OCI-LY7 (cell line): ENCODE measurements around the gene UNC5A. TPM values are rescaled to one million over a fixed set of nuclear protein-coding genes. Genes with fewer than 3 reads are reported as not detected.

Experiments
- BruUV-seq: library from RNA; stranded (reverse); fragments of 400-500 nt; replicated peaks from 2 replicates; lab custom pipeline; 2021; lab: Mats Ljungman, UMichigan
- CTCF ChIA-PET: fragments of 300-600 bp; sonication (Branson Sonifier 250); formaldehyde crosslinking; loops from one replicate; lab custom pipeline; 2022; ENCODE audit warnings: antibody characterized with exemption; ENCODE audit not compliant: unreplicated experiment; lab: Charles Lee
- POLR2A ChIA-PET: fragments of 300-600 bp; sonication (Branson Sonifier 250); formaldehyde crosslinking; loops from one replicate; lab custom pipeline; 2022; ENCODE audit warnings: antibody characterized with exemption; lab: Charles Lee
- DNase-seq: peaks from one replicate; pipeline ENCODE4 v3.0.0-alpha.2; 2015; ENCODE audit warnings: low spot score
- H2AFZ ChIP-seq: fragments of 200-600 bp; sonication (generic), shearing (Covaris generic); 2 replicates; pipeline ENCODE4 v1.6.1; 2014; ENCODE audit warnings: mild to moderate bottlenecking, antibody characterized with exemption, low read length, moderate library complexity
- H3K27ac ChIP-seq: fragments of 200-600 bp; sonication (generic); 2 replicates; pipeline ENCODE4 v1.5.1; 2014; ENCODE audit warnings: mixed run types, low read depth, mild to moderate bottlenecking, moderate library complexity, low read length, inconsistent platforms; ENCODE audit not compliant: poor library complexity, severe bottlenecking
- H3K36me3 ChIP-seq: fragments of 200-600 bp; sonication (generic); 2 replicates; pipeline ENCODE4 v1.6.1; 2014; ENCODE audit warnings: mild to moderate bottlenecking, antibody characterized with exemption, low read length, moderate library complexity, mixed read lengths; ENCODE audit not compliant: insufficient read depth
- H3K4me1 ChIP-seq: fragments of 200-600 bp; sonication (generic); 2 replicates; pipeline ENCODE4 v1.5.1; 2014; ENCODE audit warnings: mild to moderate bottlenecking, low read length; ENCODE audit not compliant: insufficient read depth, poor library complexity, severe bottlenecking
- H3K4me2 ChIP-seq: fragments of 200-600 bp; sonication (generic); 2 replicates; pipeline ENCODE4 v1.6.1; 2014; ENCODE audit warnings: mild to moderate bottlenecking, low read length
- H3K4me3 ChIP-seq: fragments of 200-600 bp; sonication (generic); 2 replicates; pipeline ENCODE4 v1.5.1; 2014; ENCODE audit warnings: mild to moderate bottlenecking, low read depth, low read length; ENCODE audit not compliant: poor library complexity, severe bottlenecking
- H3K79me2 ChIP-seq: fragments of 200-600 bp; sonication (generic); 2 replicates; pipeline ENCODE4 v1.6.1; 2016; ENCODE audit warnings: low read depth, mild to moderate bottlenecking, low read length, moderate library complexity, mixed read lengths; ENCODE audit not compliant: insufficient read depth
- H3K9me2 ChIP-seq: fragments of 200-600 bp; sonication (generic); 2 replicates; pipeline ENCODE4 v1.6.1; 2016; ENCODE audit warnings: mild to moderate bottlenecking, low read length, mixed read lengths; ENCODE audit not compliant: insufficient read depth
- H3K9me3 ChIP-seq: fragments of 200-600 bp; sonication (generic); 2 replicates; pipeline ENCODE4 v1.6.1; 2014; ENCODE audit warnings: mild to moderate bottlenecking, mixed run types, low read length, mixed read lengths
- H4K20me1 ChIP-seq: fragments of 200-600 bp; sonication (generic); 2 replicates; pipeline ENCODE4 v1.6.1; 2014; ENCODE audit warnings: mild to moderate bottlenecking, antibody characterized with exemption, low read length, moderate library complexity, mixed read lengths; ENCODE audit not compliant: insufficient read depth
- EZH2phosphoT487 ChIP-seq: fragments of 200-600 bp; sonication (generic); IDR thresholded peaks from 2 replicates; pipeline ENCODE4 v1.6.1; 2018; ENCODE audit warnings: low read depth, borderline replicate concordance, mild to moderate bottlenecking, mixed run types, antibody characterized with exemption, low read length, moderate library complexity, mixed read lengths
- intact Hi-C: fragments of 100-400 bp; cut with micrococcal nuclease; formaldehyde crosslinking; loops from one replicate; pipeline ENCODE4 v1.10.0; 2022; ENCODE audit not compliant: unreplicated experiment
- total RNA-seq, 2 experiments: library from RNA; depleted of rRNA in 1 of 2; stranded (reverse); fragments of >200 nt in 1 of 2; shearing (Covaris generic) in 1 of 2; gene quantifications; 2 replicates each; pipeline ENCODE4 v1.2.3, GENCODE V29; 2014 to 2022
- TF ChIP-seq, protein P1 (sequence below): fragments of 200-600 bp; sonication (generic); conservative IDR thresholded peaks from 2 replicates; pipeline ENCODE4 v1.5.1; 2014; ENCODE audit warnings: mild to moderate bottlenecking, antibody characterized with exemption, low read length, moderate library complexity, mixed read lengths

UNC5A gene
- total RNA-seq, 2 experiments from 2014 or later: not detected

DNA sequence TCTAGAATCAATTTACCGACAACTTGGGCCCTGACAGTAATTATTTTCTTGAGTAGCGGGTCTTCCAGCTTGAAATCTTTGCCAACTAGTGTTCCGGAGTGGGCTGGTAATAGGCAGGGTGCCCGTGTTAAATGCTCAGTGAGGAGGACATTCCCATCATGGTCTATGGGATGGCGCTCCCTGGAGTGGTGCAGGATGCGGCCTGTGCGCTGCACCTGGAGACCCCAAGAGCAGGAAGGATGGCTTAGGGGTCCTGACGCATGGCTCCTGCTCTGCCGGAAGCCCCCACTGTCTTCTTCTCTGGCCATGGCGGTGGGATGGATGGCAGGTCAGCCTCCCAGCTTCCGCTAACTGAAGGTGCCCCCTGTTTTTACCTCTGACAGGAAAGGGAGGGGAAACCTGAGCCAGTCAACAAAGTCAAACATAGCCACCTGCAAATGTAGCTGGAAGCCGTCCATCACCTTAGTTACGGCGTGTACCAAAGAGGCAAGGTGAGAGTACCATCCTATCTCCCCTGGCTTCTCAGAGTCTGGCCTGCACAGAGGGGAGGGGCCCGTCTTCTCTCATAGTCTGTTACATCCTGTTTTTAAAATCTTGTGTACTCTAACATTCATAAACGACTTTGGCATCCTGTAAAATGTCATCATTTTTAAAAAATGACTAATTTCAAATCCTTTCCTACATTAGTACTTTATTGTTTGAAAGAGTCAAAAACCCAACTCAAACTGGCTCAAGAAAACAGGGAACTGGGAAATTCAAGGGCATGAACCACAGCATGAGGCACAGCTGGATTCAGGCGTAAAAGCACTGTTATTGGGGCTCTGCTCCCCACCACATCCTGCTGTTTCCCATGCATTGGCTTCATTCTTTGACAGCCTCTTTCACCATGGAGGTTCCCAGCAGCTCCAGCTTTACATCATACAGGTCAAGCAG, 28.5 kb upstream of the UNC5A start:
- H3K27ac ChIP-seq: no peak overlapping the region
- H3K9me3 ChIP-seq: no peaks in the 10 kb centered on the region
- no peak overlapping the region for H3K4me3 ChIP-seq
- H3K9me2 ChIP-seq: no peaks in the 10 kb centered on the region
- TF ChIP-seq EZH2phosphoT487: no peak
- TF ChIP-seq, protein P1, sequence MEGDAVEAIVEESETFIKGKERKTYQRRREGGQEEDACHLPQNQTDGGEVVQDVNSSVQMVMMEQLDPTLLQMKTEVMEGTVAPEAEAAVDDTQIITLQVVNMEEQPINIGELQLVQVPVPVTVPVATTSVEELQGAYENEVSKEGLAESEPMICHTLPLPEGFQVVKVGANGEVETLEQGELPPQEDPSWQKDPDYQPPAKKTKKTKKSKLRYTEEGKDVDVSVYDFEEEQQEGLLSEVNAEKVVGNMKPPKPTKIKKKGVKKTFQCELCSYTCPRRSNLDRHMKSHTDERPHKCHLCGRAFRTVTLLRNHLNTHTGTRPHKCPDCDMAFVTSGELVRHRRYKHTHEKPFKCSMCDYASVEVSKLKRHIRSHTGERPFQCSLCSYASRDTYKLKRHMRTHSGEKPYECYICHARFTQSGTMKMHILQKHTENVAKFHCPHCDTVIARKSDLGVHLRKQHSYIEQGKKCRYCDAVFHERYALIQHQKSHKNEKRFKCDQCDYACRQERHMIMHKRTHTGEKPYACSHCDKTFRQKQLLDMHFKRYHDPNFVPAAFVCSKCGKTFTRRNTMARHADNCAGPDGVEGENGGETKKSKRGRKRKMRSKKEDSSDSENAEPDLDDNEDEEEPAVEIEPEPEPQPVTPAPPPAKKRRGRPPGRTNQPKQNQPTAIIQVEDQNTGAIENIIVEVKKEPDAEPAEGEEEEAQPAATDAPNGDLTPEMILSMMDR: no peak
- H4K20me1 ChIP-seq: no peaks in the 10 kb centered on the region
- H3K4me2 ChIP-seq: no peak overlapping the region
- no TSS peak for BruUV-seq
- no peak for DNase-seq
- no peaks in the 10 kb centered on the region for H3K4me1 ChIP-seq
- H3K79me2 ChIP-seq: no peaks in the 10 kb centered on the region
- H2AFZ ChIP-seq: no peak overlapping the region
- H3K36me3 ChIP-seq: no peaks in the 10 kb centered on the region
- POLR2A ChIA-PET: no interaction called here
- CTCF ChIA-PET: no interaction called here
- intact Hi-C loops: no loop called here

DNA sequence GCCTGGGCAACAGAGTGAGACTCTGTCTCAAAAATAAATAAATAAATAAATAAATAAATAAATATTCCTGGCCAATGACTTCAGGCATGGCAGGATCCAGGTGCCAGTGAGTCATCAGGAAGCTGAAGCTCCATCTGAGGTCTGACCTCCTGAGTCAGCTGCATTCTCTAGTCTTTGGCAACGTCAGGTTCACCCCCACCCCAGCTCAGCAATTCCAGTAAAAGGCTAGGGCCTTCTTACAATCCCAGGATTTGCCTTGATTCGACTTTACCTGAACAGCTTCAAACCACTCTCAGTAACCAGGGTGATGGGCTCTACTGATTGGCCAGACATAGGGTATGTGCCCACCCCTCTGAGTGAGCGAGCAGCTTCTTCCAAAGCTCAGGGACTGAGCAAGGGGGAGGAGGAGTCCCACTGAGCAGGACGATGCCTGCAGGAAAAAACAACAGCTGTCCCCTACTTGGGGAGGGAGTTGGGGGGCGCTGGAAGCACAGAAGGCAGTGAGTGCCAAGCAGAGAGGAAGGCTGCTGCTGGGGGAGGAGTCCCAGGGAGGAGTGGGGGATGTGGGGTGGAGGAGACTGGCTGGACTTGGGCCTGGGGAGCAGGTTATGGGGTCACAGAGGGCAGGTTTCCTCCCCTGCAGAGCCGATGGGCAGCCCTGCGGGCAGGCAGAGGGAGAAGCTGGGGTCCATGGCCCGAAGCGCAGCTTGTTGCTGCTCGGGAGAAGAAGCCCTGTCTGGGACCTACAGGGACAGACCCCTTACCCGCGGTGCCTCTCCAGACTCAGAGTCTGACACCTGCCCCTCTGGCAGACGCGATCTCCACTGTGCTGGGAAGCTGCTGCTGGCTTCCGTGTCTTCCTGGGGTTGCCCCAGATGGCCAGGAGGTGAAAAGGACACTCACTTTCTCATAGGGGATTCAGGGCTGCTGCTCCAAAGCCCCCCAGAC, 25.9 kb upstream of the UNC5A start:
- no peak overlapping the region for H2AFZ ChIP-seq
- H3K36me3 ChIP-seq: no peaks in the 10 kb centered on the region
- no peak overlapping the region for H3K4me3 ChIP-seq
- no peaks in the 10 kb centered on the region for H3K9me2 ChIP-seq
- no peaks in the 10 kb centered on the region for H3K9me3 ChIP-seq
- intact Hi-C loops: no loop called here
- H3K4me2 ChIP-seq: no peak overlapping the region
- BruUV-seq: no TSS peak
- H4K20me1 ChIP-seq: no peaks in the 10 kb centered on the region
- no peaks in the 10 kb centered on the region for H3K79me2 ChIP-seq
- no peaks in the 10 kb centered on the region for H3K4me1 ChIP-seq
- ChIA-PET POLR2A (interaction anchor here (0.6 kb wide), 2 partner anchors 121 to 154 kb away, joined by 3 read pairs; no protein-coding TSS in a partner anchor), CTCF (no interaction called here)
- TF ChIP-seq, protein P1: no peak
- no peak for TF ChIP-seq EZH2phosphoT487
- H3K27ac ChIP-seq: no peak overlapping the region
- DNase-seq: no peak
